PC-9 (cell line): ENCODE results near the gene CEP72.
"Not testable (repeated sequence)": the region's sequence is repeated elsewhere in the genome, so short reads cannot be mapped to it uniquely, and the experiment has no call there.

ENCODE experiments used
- CTCF ChIP-seq: fragments of 200-600 bp; sonication (generic); conservative IDR thresholded peaks from 2 replicates; pipeline ENCODE4 v1.6.1; 2017; ENCODE audit warnings: mixed run types, antibody characterized with exemption, mild to moderate bottlenecking, moderate library complexity
- EZH2 ChIP-seq: fragments of 200-600 bp; sonication (generic); IDR thresholded peaks from 2 replicates; pipeline ENCODE4 v1.8.0; 2017; ENCODE audit warnings: antibody characterized with exemption, low read depth

- not testable (repeated sequence) for TF ChIP-seq EZH2, CTCF
These were observed 74.0 kb downstream of the CEP72 start for GRCh38 chr5:686172-686523.
